CD4-positive, alpha-beta memory T cell (primary cell): Measurements from ENCODE around the gene MYOD1. TPM values are rescaled to one million over a fixed set of nuclear protein-coding genes. Genes with fewer than 3 reads are reported as not detected.
A peak's percentile ranks its signal among the peaks of the same experiment; 100 is the strongest.

Source experiments
- CTCF ChIA-PET: fragments of 350-600 bp; sonication (Branson Sonifier 250); formaldehyde crosslinking; loops from one replicate; lab custom pipeline; 2021; ENCODE audit warnings: inconsistent platforms; ENCODE audit not compliant: partially characterized antibody; lab: Charles Lee
- POLR2A ChIA-PET: fragments of 350-600 bp; sonication (Branson Sonifier 250); formaldehyde crosslinking; loops from one replicate; lab custom pipeline; 2021; ENCODE audit not compliant: partially characterized antibody; lab: Charles Lee
- DNase-seq, 5 donors: peaks; one replicate each; pipeline versions ENCODE4 v3.0.0 to v3.0.0-alpha.2; 2020 to 2022; ENCODE audit warnings: mixed read lengths in 1 of 5
- H3K27ac ChIP-seq: one replicate; pipeline ENCODE4 v1.7.0; 2013; ENCODE audit warnings: low read depth, low read length
- H3K27me3 ChIP-seq: 2 replicates; pipeline ENCODE4 v1.7.0; 2013; ENCODE audit warnings: mild to moderate bottlenecking, low read length, moderate library complexity; ENCODE audit not compliant: insufficient read depth
- H3K36me3 ChIP-seq: 2 replicates; pipeline ENCODE4 v1.7.0; 2013; ENCODE audit warnings: mild to moderate bottlenecking, low read length, moderate library complexity; ENCODE audit not compliant: insufficient read depth
- H3K4me1 ChIP-seq: 2 replicates; pipeline ENCODE4 v1.7.0; 2013; ENCODE audit warnings: mild to moderate bottlenecking, low read length, moderate library complexity; ENCODE audit not compliant: insufficient read depth
- H3K4me3 ChIP-seq, 2 donors: one replicate each; pipeline ENCODE4 v1.7.0; 2013; ENCODE audit warnings: low read length in 2 of 2, mild to moderate bottlenecking in 1 of 2
- H3K9me3 ChIP-seq, 2 donors: one replicate each; pipeline ENCODE4 v1.7.0; 2013; ENCODE audit warnings: low read length in 2 of 2, control low read depth in 1 of 2; ENCODE audit not compliant: control insufficient read depth in 1 of 2
- H3K27ac Mint-ChIP-seq, 7 donors: one replicate each; pipeline ENCODE4 v1.8.0; 2020 to 2021; ENCODE audit warnings: mixed read lengths in 7 of 7, mild to moderate bottlenecking in 6 of 7, inconsistent platforms in 3 of 7, moderate library complexity in 3 of 7
- H3K27me3 Mint-ChIP-seq, 2 donors: one replicate each; pipeline ENCODE4 v1.8.0; 2020 to 2021; ENCODE audit warnings: mixed read lengths in 2 of 2
- H3K36me3 Mint-ChIP-seq, 2 donors: one replicate each; pipeline ENCODE4 v1.8.0; 2020 to 2021; ENCODE audit warnings: mixed read lengths in 2 of 2, inconsistent platforms in 1 of 2, mild to moderate bottlenecking in 1 of 2
- H3K4me1 Mint-ChIP-seq, 4 donors: one replicate each; pipeline ENCODE4 v1.8.0; 2020 to 2021; ENCODE audit warnings: mixed read lengths in 4 of 4, mild to moderate bottlenecking in 1 of 4
- H3K4me3 Mint-ChIP-seq, 8 donors: one replicate each; pipeline ENCODE4 v1.8.0; 2020 to 2021; ENCODE audit warnings: mixed read lengths in 8 of 8, mild to moderate bottlenecking in 7 of 8, moderate library complexity in 6 of 8, inconsistent platforms in 3 of 8
- H3K9me3 Mint-ChIP-seq, 8 donors: one replicate each; pipeline ENCODE4 v1.8.0; 2020 to 2021; ENCODE audit warnings: mixed read lengths in 8 of 8, mild to moderate bottlenecking in 5 of 8, inconsistent platforms in 3 of 8, moderate library complexity in 1 of 8
- intact Hi-C: fragments of 100-400 bp; cut with micrococcal nuclease; formaldehyde crosslinking; loops from one replicate; pipeline ENCODE4 v1.15.1; 2023
- polyA plus RNA-seq, 2 donors: library from polyadenylated mRNA; unstranded; fragments of 300-500 nt; fragmentation: Illumina TruSeq; gene quantifications; one replicate each; pipeline ENCODE4 v1.2.3, GENCODE V29; 2021
- total RNA-seq, 2 experiments: library from RNA; stranded (reverse); gene quantifications; one replicate each; pipeline ENCODE4 v1.2.3, GENCODE V29; 2021

MYOD1 gene
- total and polyA plus RNA-seq, 4 experiments from 2014 or later, result not detected

DNA sequence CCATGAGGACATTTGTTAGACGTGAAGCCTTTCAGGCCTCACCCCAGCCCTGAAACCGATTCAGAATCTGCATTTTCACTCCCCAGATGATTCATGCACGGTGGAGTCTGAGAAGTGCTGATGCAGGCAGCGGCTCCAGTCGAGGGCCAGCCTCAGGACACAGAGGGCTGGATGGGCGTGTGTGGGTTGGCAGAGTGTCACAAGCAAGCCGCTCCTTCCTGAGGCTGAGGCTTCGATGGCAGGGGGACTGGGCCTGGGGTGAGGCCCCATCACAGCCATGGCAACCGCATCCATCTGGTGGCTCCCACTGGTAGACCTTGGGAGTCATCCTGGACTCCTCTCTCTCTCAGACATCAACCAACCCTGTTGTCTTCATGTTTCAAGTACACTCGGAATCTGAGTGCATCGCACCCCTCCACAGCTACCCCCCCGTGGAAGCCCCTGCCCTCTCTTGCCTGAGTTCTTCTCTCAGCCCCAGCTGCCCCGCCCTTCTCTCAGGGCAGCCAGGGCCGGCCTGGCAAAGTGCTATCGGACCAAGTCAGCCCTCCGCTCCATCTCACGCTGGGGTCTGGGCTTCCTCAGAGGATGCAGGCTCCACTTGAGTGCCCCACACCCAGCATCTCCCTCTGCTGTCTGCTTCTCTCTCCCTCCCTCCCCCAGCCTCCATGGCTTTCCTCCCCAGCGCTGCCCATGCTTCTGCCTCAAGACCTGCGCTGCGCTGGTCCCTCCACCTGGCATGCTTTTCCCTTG lies 25.8 kb downstream of the MYOD1 start:
- POLR2A ChIA-PET, result no interaction called here
- no peaks in the 10 kb centered on the region for H3K36me3 Mint-ChIP-seq
- CTCF ChIA-PET, result interaction anchor here (1.5 to 6.0 kb wide), 2 partner anchors 12 to 13 kb away, joined by 3 to 25 read pairs; no protein-coding TSS in a partner anchor

GRCh38 chr11:17746096-17746495 lies 26.7 kb downstream of the MYOD1 start:
- H3K27ac Mint-ChIP-seq, result peak overlapping the region in 1 of 7 donors; percentile 69
- H3K36me3 Mint-ChIP-seq, result no peaks in the 10 kb centered on the region
- Histone ChIP-seq H3K36me3 (no peaks in the 10 kb centered on the region), H3K4me1 (no peaks in the 10 kb centered on the region), H3K9me3 (no peaks in the 10 kb centered on the region), H3K27me3 (no peaks in the 10 kb centered on the region), H3K4me3 (no peak overlapping the region), H3K27ac (no peak overlapping the region)
- no peak for DNase-seq
- H3K27me3 Mint-ChIP-seq, result peaks cover 14 to 34% of the 10 kb centered on the region in 2 donors
- H3K4me3 Mint-ChIP-seq, result no peak overlapping the region
- ChIA-PET CTCF (interaction anchor here (0.8 to 1.5 kb wide), 2 partner anchors 13 to 15 kb away, joined by 3 read pairs; no protein-coding TSS in a partner anchor), POLR2A (no interaction called here)
- no peaks in the 10 kb centered on the region for H3K9me3 Mint-ChIP-seq
- intact Hi-C loops, result no loop called here
- H3K4me1 Mint-ChIP-seq, result no peaks in the 10 kb centered on the region

More for the DNA sequence above, 25.8 kb downstream of the MYOD1 start:
- Histone ChIP-seq H3K9me3 (no peaks in the 10 kb centered on the region), H3K27me3 (no peaks in the 10 kb centered on the region), H3K27ac (no peak overlapping the region), H3K4me3 (no peak overlapping the region), H3K4me1 (no peaks in the 10 kb centered on the region), H3K36me3 (no peaks in the 10 kb centered on the region)
- no peak for DNase-seq
- Mint-ChIP-seq H3K27me3 (peaks cover 12 to 32% of the 10 kb centered on the region in 2 donors), H3K4me1 (no peaks in the 10 kb centered on the region), H3K9me3 (no peaks in the 10 kb centered on the region), H3K4me3 (no peak overlapping the region), H3K27ac (peak overlapping the region in 1 of 7 donors; percentile 60)
- intact Hi-C loops, result no loop called here

GRCh38 chr11:17747131-17747955 lies 28.0 kb downstream of the MYOD1 start:
- ChIA-PET POLR2A (no interaction called here), CTCF (interaction anchor here (1.5 to 1.6 kb wide), 2 partner anchors 14 to 17 kb away, joined by 3 read pairs; no protein-coding TSS in a partner anchor)
- H3K4me1 Mint-ChIP-seq, result no peaks in the 10 kb centered on the region
- H3K9me3 Mint-ChIP-seq, result no peaks in the 10 kb centered on the region
- H3K27me3 Mint-ChIP-seq, result peaks cover 11 to 29% of the 10 kb centered on the region in 2 donors
- H3K27ac ChIP-seq, result no peak overlapping the region
- no peak overlapping the region for H3K4me3 ChIP-seq
- H3K27me3 ChIP-seq, result no peaks in the 10 kb centered on the region
- H3K4me3 Mint-ChIP-seq, result no peak overlapping the region
- intact Hi-C loops, result no loop called here
- H3K27ac Mint-ChIP-seq, result no peak overlapping the region
- no peaks in the 10 kb centered on the region for H3K36me3 Mint-ChIP-seq
- DNase-seq, result no peak
- H3K9me3 ChIP-seq, result no peaks in the 10 kb centered on the region
- H3K4me1 ChIP-seq, result no peaks in the 10 kb centered on the region
- H3K36me3 ChIP-seq, result no peaks in the 10 kb centered on the region

DNA sequence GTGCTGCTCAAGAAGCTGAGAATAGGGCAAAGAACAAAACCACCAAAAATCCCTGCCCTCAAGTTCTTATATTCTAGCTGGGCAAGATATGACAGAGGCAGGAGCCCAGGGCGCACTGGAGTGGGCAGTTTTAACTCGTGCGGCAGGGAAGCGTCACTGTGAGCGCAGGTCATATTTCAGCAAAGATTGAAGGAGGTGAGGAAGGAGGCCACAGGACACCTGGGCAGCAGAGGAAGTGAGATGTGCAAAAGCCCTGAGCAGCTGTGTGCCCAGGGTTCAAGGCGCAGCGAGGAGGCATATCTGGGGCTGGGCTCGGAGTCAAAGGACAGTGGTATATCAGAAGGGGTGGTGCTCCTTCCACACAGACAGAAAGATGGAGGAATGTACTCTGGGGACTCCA lies 28.7 kb downstream of the MYOD1 start:
- H3K27me3 ChIP-seq, result no peaks in the 10 kb centered on the region
- no peaks in the 10 kb centered on the region for H3K36me3 Mint-ChIP-seq
- POLR2A ChIA-PET, result no interaction called here
- no peaks in the 10 kb centered on the region for H3K36me3 ChIP-seq
- H3K9me3 Mint-ChIP-seq, result no peaks in the 10 kb centered on the region
- intact Hi-C loops, result no loop called here
- CTCF ChIA-PET, result interaction anchor here (1.6 kb wide), 1 partner anchor 17 kb away, joined by 3 read pairs; no protein-coding TSS in a partner anchor
- H3K9me3 ChIP-seq, result no peaks in the 10 kb centered on the region
- H3K4me1 Mint-ChIP-seq, result no peaks in the 10 kb centered on the region
- no peaks in the 10 kb centered on the region for H3K4me1 ChIP-seq
- H3K27ac Mint-ChIP-seq, result peak overlapping the region in 1 of 7 donors; percentile 32
- H3K27ac ChIP-seq, result no peak overlapping the region
- no peak for DNase-seq
- peaks cover 11 to 25% of the 10 kb centered on the region in 2 donors for H3K27me3 Mint-ChIP-seq
- H3K4me3 Mint-ChIP-seq, result no peak overlapping the region
- no peak overlapping the region for H3K4me3 ChIP-seq

DNA sequence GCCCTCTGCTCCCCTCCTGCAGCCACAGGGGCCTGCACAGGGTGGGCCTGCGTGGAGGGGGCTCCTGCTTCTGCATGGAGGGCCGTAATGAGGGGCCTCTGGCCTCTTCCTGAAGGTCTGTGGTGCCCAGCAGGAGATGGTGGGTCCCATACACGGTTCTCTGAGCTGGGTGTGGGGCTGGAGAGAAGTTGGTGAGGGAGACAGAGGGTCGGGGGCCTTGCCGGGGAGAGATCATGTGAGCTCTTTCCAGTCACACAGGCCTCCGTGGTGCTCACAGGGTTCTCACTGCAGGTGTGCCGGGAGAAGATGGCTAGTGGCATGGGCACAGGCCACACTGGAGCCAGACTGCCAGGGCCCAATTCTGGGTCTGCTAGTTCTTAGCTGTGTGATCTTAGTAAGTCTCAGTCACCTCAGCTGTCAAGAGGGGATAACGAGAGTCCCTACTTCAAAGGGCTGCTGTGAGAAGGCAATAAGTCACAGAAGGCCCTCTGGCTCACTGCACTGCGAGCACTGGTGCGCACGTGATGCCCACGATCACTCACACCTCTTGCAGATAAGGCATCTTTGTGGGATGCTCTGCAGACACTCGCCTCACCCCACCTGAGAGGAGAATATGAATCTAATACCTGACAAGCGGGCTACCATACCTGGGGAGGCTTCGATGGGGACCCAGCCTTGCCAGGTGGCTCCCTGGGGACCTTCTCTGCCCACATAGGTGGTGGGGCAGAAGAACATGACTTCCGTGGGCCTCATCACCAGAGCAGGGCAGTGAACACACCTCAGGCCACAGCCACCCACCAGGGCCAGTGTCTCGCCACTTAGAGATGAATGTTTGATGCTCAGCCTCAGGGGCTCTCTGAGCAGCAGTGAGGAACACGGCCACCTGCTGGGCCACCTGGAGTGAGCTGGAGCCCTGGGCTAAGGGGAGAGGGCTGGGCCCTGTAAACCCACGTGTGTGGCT lies 29.7 kb downstream of the MYOD1 start:
- peaks cover 12 to 26% of the 10 kb centered on the region in 2 donors for H3K27me3 Mint-ChIP-seq
- H3K4me1 Mint-ChIP-seq, result no peaks in the 10 kb centered on the region
- Histone ChIP-seq H3K4me1 (no peaks in the 10 kb centered on the region), H3K4me3 (no peak overlapping the region), H3K36me3 (no peaks in the 10 kb centered on the region), H3K27me3 (no peaks in the 10 kb centered on the region), H3K9me3 (no peaks in the 10 kb centered on the region), H3K27ac (no peak overlapping the region)
- H3K27ac Mint-ChIP-seq, result no peak overlapping the region
- no peak overlapping the region for H3K4me3 Mint-ChIP-seq
- CTCF ChIA-PET, result interaction anchor here (1.6 kb wide), 1 partner anchor 18 kb away, joined by 3 read pairs; no protein-coding TSS in a partner anchor
- intact Hi-C loops, result no loop called here
- no peaks in the 10 kb centered on the region for H3K36me3 Mint-ChIP-seq
- no peaks in the 10 kb centered on the region for H3K9me3 Mint-ChIP-seq
- POLR2A ChIA-PET, result no interaction called here
- no peak for DNase-seq

DNA sequence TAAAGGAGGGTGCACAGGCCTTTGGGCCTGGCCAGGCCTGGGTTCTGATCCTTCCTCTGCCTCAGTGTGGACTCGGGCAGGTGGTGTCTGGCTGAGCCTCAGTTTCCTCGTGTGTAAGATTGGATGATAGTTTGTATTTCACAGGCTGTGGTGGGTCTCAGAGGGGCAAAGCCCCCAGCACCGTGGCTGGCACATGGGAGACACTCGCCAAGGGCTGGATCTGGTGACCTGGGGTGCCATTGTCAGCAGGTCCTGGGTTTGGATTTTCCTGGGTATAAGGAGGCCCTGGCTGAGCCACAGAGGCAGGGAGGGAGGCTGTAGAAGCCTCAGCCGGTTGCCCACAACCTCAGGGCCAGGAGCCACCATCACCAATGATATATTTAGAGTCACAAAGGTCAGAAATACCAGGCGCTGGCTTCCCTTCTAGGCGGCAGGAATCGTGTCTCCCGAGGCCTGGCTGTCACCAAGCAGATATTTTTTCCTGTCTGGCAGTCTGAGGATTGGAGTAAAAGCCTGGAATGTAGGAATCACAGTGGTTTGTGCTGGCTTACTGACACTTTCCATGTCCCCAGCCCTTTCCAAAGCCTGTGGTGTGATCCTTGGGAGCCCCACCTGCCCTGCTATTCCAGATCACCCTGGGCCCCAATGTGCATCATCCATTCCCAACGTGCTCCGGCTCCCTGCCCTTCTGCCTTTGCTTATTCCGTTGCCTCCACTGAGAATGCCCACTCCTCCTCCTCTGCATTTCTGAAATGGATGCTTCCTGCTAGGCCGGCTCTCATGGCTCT lies 30.8 kb downstream of the MYOD1 start:
- POLR2A ChIA-PET, result no interaction called here
- H3K4me1 Mint-ChIP-seq, result no peaks in the 10 kb centered on the region
- H3K9me3 Mint-ChIP-seq, result no peaks in the 10 kb centered on the region
- no peak for DNase-seq
- intact Hi-C loops, result no loop called here
- Histone ChIP-seq H3K4me3 (no peak overlapping the region), H3K36me3 (no peaks in the 10 kb centered on the region), H3K4me1 (no peaks in the 10 kb centered on the region), H3K27ac (no peak overlapping the region), H3K27me3 (no peaks in the 10 kb centered on the region), H3K9me3 (no peaks in the 10 kb centered on the region)
- H3K27me3 Mint-ChIP-seq, result peaks cover 13 to 28% of the 10 kb centered on the region in 2 donors
- no peak overlapping the region for H3K4me3 Mint-ChIP-seq
- CTCF ChIA-PET, result no interaction called here
- H3K27ac Mint-ChIP-seq, result no peak overlapping the region
- no peaks in the 10 kb centered on the region for H3K36me3 Mint-ChIP-seq
